Upper lobe of right lung (tissue), 1 donor: ENCODE measurements around the gene BRD3OS. TPM values are rescaled to one million over a fixed set of nuclear protein-coding genes. Genes with fewer than 3 reads are reported as not detected.
"Not testable (repeated sequence)": the region's sequence is repeated elsewhere in the genome, so short reads cannot be mapped to it uniquely, and the experiment has no call there.

ENCODE experiments used
- ATAC-seq: fragments of 200-7000 bp; cut with Tn5 transposase; one replicate; pipeline ENCODE4 v1.9.1; 2020; ENCODE audit warnings: mild to moderate bottlenecking, moderate library complexity
- DNase-seq: peaks from one replicate; pipeline ENCODE4 v3.0.0-alpha.2; 2020
- H3K27ac ChIP-seq: fragments of 200-600 bp; one replicate; pipeline ENCODE4 v1.8.0; 2022
- H3K27me3 ChIP-seq: fragments of 200-600 bp; one replicate; pipeline ENCODE4 v1.8.0; 2022; ENCODE audit warnings: mild to moderate bottlenecking
- H3K36me3 ChIP-seq: fragments of 200-600 bp; one replicate; pipeline ENCODE4 v1.8.0; 2022
- H3K4me1 ChIP-seq: fragments of 200-600 bp; one replicate; pipeline ENCODE4 v1.8.0; 2022
- H3K4me3 ChIP-seq: fragments of 200-600 bp; one replicate; pipeline ENCODE4 v1.8.0; 2022; ENCODE audit warnings: mild to moderate bottlenecking
- H3K9me3 ChIP-seq: fragments of 200-600 bp; one replicate; pipeline ENCODE4 v1.8.0; 2022
- intact Hi-C: fragments of 100-400 bp; cut with DNase I; formaldehyde crosslinking; loops from one replicate; pipeline ENCODE4 v1.11.0; 2022
- total RNA-seq: library from RNA; stranded (reverse); fragmentation: NEBNext Ultra II Directional; extraction: Animal tissue kit (Norgen Biotek cat#: 25700); gene quantifications from one replicate; pipeline ENCODE4 v1.2.1, GENCODE V29; 2021
- TF ChIP-seq, protein P1 (sequence below): fragments of 200-600 bp; IDR thresholded peaks from one replicate; pipeline ENCODE4 v1.8.0; 2022; ENCODE audit warnings: antibody characterized with exemption
- donor health status: DM: no; HTN: yes; CAD: no; lungs with severe emphysema.

Gene BRD3OS
- total RNA-seq, 1 donor from 2014 or later: 10.7 TPM

DNA sequence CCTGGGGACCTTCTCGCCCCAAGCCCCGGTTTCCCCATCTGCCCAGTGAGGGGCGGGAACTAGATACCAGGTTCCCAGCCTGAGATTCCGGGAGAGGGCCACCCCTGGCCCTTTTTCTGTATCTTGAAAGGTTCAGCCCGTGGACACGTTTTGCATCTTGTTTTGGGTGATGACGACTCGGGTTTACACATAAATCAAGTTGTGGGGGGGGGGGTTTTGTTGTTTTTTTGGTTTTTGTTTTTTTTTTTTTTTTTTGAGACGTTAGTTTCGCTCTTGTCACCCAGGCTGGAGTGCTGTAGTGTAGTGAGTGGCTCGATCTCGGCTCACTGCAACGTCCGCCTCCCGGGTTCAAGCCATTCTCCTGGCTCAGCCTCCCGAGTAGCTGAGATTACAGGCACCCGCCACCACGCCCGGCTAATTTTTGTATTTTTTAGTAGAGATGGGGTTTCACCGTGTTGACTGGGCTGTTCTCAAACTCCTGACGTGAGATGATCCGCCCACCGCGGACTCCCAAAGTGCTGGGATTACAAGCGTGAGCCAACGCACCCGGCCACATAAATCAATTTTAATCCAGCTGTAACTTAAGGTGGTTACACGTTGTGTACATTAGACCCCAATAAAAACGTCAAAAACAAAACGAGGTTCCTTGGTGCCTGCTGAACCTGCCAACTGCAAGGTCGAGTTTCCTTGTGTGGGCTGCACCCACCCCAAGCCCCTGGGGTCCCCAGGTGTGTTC is 43.6 kb downstream of the BRD3OS start:
- Histone ChIP-seq H3K27me3 (no peaks in the 10 kb centered on the region), H3K4me3 (peak overlapping the region; percentile 72), H3K9me3 (no peaks in the 10 kb centered on the region), H3K4me1 (peaks cover 21% of the 10 kb centered on the region), H3K27ac (peak overlapping the region; percentile 96), H3K36me3 (no peaks in the 10 kb centered on the region)
- DNase-seq (peak; percentile 61), ATAC-seq (no peak)
- TF ChIP-seq, protein P1, sequence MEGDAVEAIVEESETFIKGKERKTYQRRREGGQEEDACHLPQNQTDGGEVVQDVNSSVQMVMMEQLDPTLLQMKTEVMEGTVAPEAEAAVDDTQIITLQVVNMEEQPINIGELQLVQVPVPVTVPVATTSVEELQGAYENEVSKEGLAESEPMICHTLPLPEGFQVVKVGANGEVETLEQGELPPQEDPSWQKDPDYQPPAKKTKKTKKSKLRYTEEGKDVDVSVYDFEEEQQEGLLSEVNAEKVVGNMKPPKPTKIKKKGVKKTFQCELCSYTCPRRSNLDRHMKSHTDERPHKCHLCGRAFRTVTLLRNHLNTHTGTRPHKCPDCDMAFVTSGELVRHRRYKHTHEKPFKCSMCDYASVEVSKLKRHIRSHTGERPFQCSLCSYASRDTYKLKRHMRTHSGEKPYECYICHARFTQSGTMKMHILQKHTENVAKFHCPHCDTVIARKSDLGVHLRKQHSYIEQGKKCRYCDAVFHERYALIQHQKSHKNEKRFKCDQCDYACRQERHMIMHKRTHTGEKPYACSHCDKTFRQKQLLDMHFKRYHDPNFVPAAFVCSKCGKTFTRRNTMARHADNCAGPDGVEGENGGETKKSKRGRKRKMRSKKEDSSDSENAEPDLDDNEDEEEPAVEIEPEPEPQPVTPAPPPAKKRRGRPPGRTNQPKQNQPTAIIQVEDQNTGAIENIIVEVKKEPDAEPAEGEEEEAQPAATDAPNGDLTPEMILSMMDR: no peak
- intact Hi-C loops: no loop called here

DNA sequence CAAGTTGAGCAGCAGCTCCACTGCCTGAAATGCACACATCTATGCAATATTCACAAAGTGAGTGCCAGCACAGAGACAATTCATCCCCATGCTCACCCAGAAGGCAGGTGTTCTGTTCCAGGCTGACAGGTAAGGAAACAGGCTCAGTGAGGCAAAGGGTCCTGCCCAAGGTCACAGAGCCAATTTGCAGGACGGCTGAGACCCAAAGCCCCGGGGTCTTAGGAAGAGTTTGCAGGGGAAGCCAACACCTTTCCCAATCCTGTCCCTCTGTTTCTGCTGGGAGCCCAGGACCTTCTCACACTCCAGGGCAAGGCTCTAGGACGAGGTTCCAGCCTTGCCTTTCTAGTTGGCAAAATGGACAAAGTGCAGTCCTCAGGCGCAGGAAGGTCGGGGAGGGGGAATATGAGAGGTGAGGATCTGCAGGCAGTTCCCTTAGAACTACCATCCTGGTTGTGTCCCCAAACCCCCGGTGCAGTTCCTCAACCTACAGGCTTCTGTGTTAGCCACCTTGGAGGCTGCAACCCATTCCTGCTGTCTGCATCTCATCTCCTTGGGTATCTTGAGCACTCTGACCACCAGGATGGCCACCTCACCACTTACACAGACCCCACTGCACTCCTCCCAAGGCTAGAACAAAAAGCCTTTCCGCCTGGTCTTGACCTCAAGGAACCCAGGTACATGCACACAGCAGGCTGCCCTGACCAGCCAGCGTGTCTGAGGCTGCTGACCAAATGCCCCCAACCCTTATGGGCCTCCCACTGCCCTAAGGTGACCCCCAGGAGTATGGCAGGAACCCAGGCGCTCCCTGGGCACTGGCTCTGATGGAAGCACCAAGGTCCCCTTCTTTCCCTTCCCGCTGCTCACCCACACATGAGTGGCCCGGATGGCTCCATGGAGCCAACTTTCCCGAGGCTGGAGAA is 44.5 kb downstream of the BRD3OS start:
- intact Hi-C loops: no loop called here
- peak; percentile 58 for DNase-seq
- no peaks in the 10 kb centered on the region for H3K27me3 ChIP-seq
- H3K9me3 ChIP-seq: no peaks in the 10 kb centered on the region
- peaks cover 14% of the 10 kb centered on the region for H3K4me1 ChIP-seq
- no peaks in the 10 kb centered on the region for H3K36me3 ChIP-seq
- no peak overlapping the region for H3K4me3 ChIP-seq
- ATAC-seq: no peak
- no peak overlapping the region for H3K27ac ChIP-seq
- TF ChIP-seq, protein P1: no peak

DNA sequence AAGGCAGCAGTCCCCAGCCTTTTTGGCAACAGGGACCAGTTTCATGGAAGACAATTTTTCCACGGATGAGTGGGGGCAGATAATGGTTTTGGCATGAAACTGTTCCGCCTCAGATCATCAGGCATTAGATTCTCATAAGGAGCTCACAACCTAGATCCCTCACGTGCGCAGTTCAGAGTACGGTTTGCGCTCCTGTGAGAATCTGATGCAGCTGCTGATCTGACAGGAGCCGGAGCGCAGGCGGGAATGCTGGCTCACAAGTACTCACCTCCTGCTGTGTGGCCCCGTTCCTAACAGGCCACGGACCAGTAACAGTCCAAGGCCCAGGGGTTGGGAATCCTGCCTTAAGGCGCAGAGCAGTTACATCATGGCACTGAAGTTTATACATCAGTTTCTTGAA is 45.9 kb downstream of the BRD3OS start:
- H3K27me3 ChIP-seq: no peaks in the 10 kb centered on the region
- peaks cover 2% of the 10 kb centered on the region for H3K4me1 ChIP-seq
- H3K27ac ChIP-seq: no peak overlapping the region
- no peaks in the 10 kb centered on the region for H3K36me3 ChIP-seq
- TF ChIP-seq, protein P1: no peak
- DNase-seq (peak; percentile 59), ATAC-seq (no peak)
- H3K4me3 ChIP-seq: no peak overlapping the region
- H3K9me3 ChIP-seq: no peaks in the 10 kb centered on the region
- intact Hi-C loops: no loop called here

DNA sequence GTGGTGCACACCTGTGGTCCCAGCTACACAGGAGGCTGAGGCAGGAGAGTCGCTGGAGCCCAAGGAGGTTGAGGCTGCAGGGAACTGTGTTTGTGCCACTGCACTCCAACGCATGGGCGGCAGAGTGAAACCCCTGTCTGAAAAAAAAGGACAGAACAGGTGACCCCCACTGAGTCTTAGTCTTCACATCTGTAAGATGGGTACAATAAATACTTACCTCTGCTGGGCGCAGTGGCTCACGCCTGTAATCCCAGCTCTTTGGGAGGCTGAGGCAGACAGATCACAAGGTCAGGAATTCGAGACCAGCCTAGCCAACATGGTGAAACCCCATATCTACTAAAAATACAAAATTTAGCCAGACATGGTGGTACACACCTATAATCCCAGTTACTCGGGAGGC is 47.4 kb downstream of the BRD3OS start:
- ATAC-seq, H3K9me3 ChIP-seq, DNase-seq, intact Hi-C loops, H3K27me3 ChIP-seq, H3K4me1 ChIP-seq, H3K36me3 ChIP-seq, H3K4me3 ChIP-seq, H3K27ac ChIP-seq: not testable (repeated sequence)

DNA sequence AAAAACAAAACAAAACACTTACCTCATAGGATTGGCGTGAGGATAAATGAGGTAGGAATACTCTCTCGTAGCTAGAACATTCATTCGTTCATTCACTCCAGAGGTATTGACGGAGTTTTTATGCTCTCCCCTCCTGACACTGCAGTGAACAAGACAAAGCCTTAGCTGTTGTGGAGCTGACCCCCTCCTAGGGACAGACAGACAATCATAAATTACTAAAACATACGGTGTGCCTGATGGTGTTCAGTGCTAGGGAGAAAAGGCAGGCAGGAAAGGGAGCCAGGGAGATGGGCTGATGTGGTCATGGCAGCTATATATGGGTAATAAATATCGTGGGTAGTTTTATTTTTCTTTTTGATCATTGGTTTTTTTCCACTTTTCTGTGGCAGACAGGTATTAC is 48.2 kb downstream of the BRD3OS start:
- TF ChIP-seq, protein P1: no peak
- Histone ChIP-seq H3K27me3 (no peaks in the 10 kb centered on the region), H3K27ac (no peak overlapping the region), H3K4me3 (no peak overlapping the region), H3K9me3 (no peaks in the 10 kb centered on the region), H3K4me1 (peaks cover 2% of the 10 kb centered on the region), H3K36me3 (no peaks in the 10 kb centered on the region)
- ATAC-seq (no peak), DNase-seq (no peak)
- intact Hi-C loops: no loop called here

DNA sequence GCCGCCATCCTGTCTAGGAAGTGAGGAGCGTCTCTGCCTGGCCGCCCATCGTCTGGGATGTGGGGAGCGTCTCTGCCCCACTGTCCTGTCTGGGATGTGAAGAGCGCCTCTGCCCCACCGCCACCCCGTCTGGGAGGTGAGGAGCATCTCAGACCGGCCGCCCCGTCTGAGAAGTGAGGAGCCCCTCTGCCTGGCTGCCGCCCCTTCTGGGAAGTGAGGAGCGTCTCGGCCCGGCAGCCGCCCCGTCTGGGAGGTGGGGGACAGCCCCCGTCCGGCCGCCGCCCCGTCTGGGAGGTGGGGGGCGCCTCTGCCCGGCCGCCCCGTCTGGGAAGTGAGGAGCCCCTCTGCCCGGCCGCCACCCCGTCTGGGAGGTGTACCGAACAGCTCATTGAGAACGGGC is 50.4 kb downstream of the BRD3OS start:
- intact Hi-C loops, H3K36me3 ChIP-seq, H3K27me3 ChIP-seq, H3K9me3 ChIP-seq, H3K4me3 ChIP-seq, ATAC-seq, H3K4me1 ChIP-seq, H3K27ac ChIP-seq: not testable (repeated sequence)
- DNase-seq: peak; percentile 21
